ENCODE data around the gene LUC7L3. TPM values are rescaled to one million over a fixed set of nuclear protein-coding genes. Genes with fewer than 3 reads are reported as not detected.
A peak's percentile ranks its signal among the peaks of the same experiment; 100 is the strongest.

Gene LUC7L3
- total and polyA plus RNA-seq, 2 of the 13 experiments (the other 11 are each of a cell fraction or from before 2014, with no cell fraction given): 108 to 120 TPM

GRCh38 chr17:50766222-50767023 is 47.0 kb downstream of the LUC7L3 start (continued):
- no peak for TF ChIP-seq ZNF318 (CRISPR knock-in tag; IDR thresholded peaks at IDR 0.05)
- no peak for TF ChIP-seq DNMT3B (CRISPR knock-in tag; conservative IDR thresholded peaks at IDR 0.05)
- TF ChIP-seq SAFB2 (CRISPR knock-in tag; IDR thresholded peaks at IDR 0.05; ENCODE audit: borderline replicate concordance, low read depth): no peak
- no peak; the same call in 1 of the 2 replicates for TF ChIP-seq TEF (CRISPR knock-in tag; IDR thresholded peaks at IDR 0.05)
- TF ChIP-seq TOE1 (CRISPR knock-in tag; IDR thresholded peaks at IDR 0.05): no peak
- no peak for TF ChIP-seq ATF3 (CRISPR knock-in tag; IDR thresholded peaks at IDR 0.05)
- TF ChIP-seq ZNF556 (CRISPR knock-in tag; IDR thresholded peaks at IDR 0.05; ENCODE audit: borderline replicate concordance): no peak
- no peak for TF ChIP-seq ZBTB49 (CRISPR knock-in tag; IDR thresholded peaks at IDR 0.05; ENCODE audit: borderline replicate concordance)
- no peak for TF ChIP-seq ZZZ3 (CRISPR knock-in tag; IDR thresholded peaks at IDR 0.05; ENCODE audit: borderline replicate concordance)
- no peak for TF ChIP-seq SRY (CRISPR knock-in tag; IDR thresholded peaks at IDR 0.05)
- TF ChIP-seq ZBTB46 (CRISPR knock-in tag; IDR thresholded peaks at IDR 0.05; ENCODE audit: borderline replicate concordance): no peak
- 0 out of 2 replicates have a peak, but pooled peaks have one; percentile 36 for TF ChIP-seq ZNF205 (CRISPR knock-in tag; IDR thresholded peaks at IDR 0.05)
- TF ChIP-seq SOX5 (CRISPR knock-in tag; IDR thresholded peaks at IDR 0.05; ENCODE audit: borderline replicate concordance): no peak
- TF ChIP-seq ELF1 (CRISPR knock-in tag; IDR thresholded peaks at IDR 0.05): no peak
- TF ChIP-seq SP2 (CRISPR knock-in tag; IDR thresholded peaks at IDR 0.05): no peak
